ENCODE results near the gene TRPM8.

The TRPM8 gene

GRCh38 chr2:233994151-233994550 lies 77.0 kb downstream of the TRPM8 start:
- TF ChIP-seq ZFX (IDR thresholded peaks at IDR 0.05; ENCODE audit: borderline replicate concordance) (no peak), CTCF (IDR thresholded peaks at IDR 0.05) (no peak)
- H3K27ac ChIP-seq: no peak overlapping the region

GRCh38 chr2:233996000-233996399 lies 78.8 kb downstream of the TRPM8 start:
- no peak overlapping the region for H3K27ac ChIP-seq
- TF ChIP-seq CTCF (IDR thresholded peaks at IDR 0.05) (no peak), ZFX (IDR thresholded peaks at IDR 0.05; ENCODE audit: borderline replicate concordance) (no peak)

DNA sequence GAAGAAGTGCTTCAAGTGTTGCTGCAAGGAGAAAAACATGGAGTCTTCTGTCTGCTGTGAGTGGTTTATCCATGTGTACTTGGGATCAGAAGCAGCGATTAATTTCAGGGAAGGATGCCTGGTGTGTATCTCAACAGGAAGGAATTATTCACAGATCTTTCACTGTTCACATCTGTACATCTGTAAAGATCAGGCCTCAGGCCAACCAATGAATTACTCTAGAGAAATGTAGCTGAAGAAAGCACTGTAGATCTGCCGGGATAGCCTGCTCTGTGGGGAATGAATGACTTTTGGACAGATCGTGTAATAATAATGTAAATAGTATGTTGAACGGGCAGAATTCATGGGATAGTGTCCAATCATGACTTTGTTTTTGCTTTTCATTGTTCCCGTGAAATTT lies 79.3 kb downstream of the TRPM8 start:
- TF ChIP-seq ZFX (IDR thresholded peaks at IDR 0.05; ENCODE audit: borderline replicate concordance): no peak
- TF ChIP-seq CTCF (IDR thresholded peaks at IDR 0.05): no peak
- no peak overlapping the region for H3K27ac ChIP-seq

DNA sequence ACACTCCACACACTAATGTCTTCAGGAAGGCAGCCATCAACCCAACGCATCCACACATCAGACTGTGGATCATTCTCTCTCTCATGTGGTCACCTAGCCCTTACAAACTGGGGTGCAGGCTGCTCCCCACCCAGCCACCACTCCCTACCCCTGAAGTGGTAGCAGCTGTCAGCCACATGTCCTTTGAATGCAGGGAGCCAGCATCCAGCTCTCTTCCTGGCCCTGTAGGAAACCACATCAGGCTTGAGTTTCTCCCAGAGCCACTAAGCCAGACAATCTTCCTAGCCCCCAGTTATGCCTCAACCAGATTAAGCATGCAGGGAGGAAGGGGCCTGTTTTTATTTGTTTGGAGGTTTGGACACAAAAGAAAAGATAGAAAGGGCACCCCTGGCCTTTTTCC lies 80.5 kb downstream of the TRPM8 start:
- H3K27ac ChIP-seq: no peak overlapping the region
- TF ChIP-seq CTCF (IDR thresholded peaks at IDR 0.05) (no peak), ZFX (IDR thresholded peaks at IDR 0.05; ENCODE audit: borderline replicate concordance) (no peak)

- H3K27ac ChIP-seq: no peak overlapping the region
- TF ChIP-seq CTCF (IDR thresholded peaks at IDR 0.05) (no peak), ZFX (IDR thresholded peaks at IDR 0.05; ENCODE audit: borderline replicate concordance) (no peak)
Observed at GRCh38 chr2:233999182-233999581, 82.0 kb downstream of the TRPM8 start.

- H3K27ac ChIP-seq: no peak overlapping the region
- TF ChIP-seq CTCF (IDR thresholded peaks at IDR 0.05) (no peak), ZFX (IDR thresholded peaks at IDR 0.05; ENCODE audit: borderline replicate concordance) (no peak)
Observed at GRCh38 chr2:234001380-234002160, 84.4 kb downstream of the TRPM8 start.

GRCh38 chr2:234002281-234002680 lies 85.1 kb downstream of the TRPM8 start:
- TF ChIP-seq ZFX (IDR thresholded peaks at IDR 0.05; ENCODE audit: borderline replicate concordance) (no peak), CTCF (IDR thresholded peaks at IDR 0.05) (no peak)
- H3K27ac ChIP-seq: no peak overlapping the region

Data from 22Rv1 (cell line).